WTC11 (cell line): ENCODE measurements around the gene ARHGAP10. TPM values are rescaled to one million over a fixed set of nuclear protein-coding genes. Genes with fewer than 3 reads are reported as not detected.

Experiments used
- ATAC-seq: fragments of 200-7000 bp; cut with Tn5 transposase; 2 replicates; pipeline ENCODE4 v1.10.0; 2021; ENCODE audit warnings: mild to moderate bottlenecking, moderate library complexity
- CTCF ChIA-PET: fragments of 300-600 bp; sonication (Branson Sonifier 250); formaldehyde crosslinking; loops from one replicate; lab custom pipeline; 2021; ENCODE audit warnings: antibody characterized with exemption; lab: Charles Lee
- POLR2A ChIA-PET: fragments of 350-600 bp; sonication (Branson Sonifier 250); formaldehyde crosslinking; loops from one replicate; lab custom pipeline; 2021; ENCODE audit warnings: antibody characterized with exemption; lab: Charles Lee
- DNase-seq: peaks from one replicate; pipeline ENCODE4 v3.0.0; 2021; ENCODE audit warnings: low spot score
- H3K27ac Mint-ChIP-seq: 2 replicates; pipeline ENCODE4 v1.8.0; 2021; ENCODE audit warnings: mixed read lengths
- H3K27me3 Mint-ChIP-seq: 2 replicates; pipeline ENCODE4 v1.8.0; 2021; ENCODE audit warnings: low read depth, mild to moderate bottlenecking, moderate library complexity, mixed read lengths
- H3K36me3 Mint-ChIP-seq: 2 replicates; pipeline ENCODE4 v1.8.0; 2021; ENCODE audit warnings: mixed read lengths
- H3K4me1 Mint-ChIP-seq: 2 replicates; pipeline ENCODE4 v1.8.0; 2022; ENCODE audit warnings: mixed read lengths
- H3K4me3 Mint-ChIP-seq: 2 replicates; pipeline ENCODE4 v1.8.0; 2021; ENCODE audit warnings: mild to moderate bottlenecking, moderate library complexity, mixed read lengths
- H3K9me3 Mint-ChIP-seq: 2 replicates; pipeline ENCODE4 v1.8.0; 2021; ENCODE audit warnings: mixed read lengths
- ATF1 ChIP-seq: sonication (generic); formaldehyde crosslinking; IDR thresholded peaks from 2 replicates; pipeline ENCODE4 v1.8.1; 2023; ENCODE audit warnings: mild to moderate bottlenecking, moderate library complexity, missing genetic modification reagents
- ATF2 ChIP-seq: sonication (generic); formaldehyde crosslinking; IDR thresholded peaks from 2 replicates; pipeline ENCODE4 v1.8.1; 2022; ENCODE audit warnings: low read depth, missing genetic modification reagents, borderline replicate concordance
- ATF3 ChIP-seq: sonication (generic); formaldehyde crosslinking; conservative IDR thresholded peaks from 2 replicates; pipeline ENCODE4 v1.8.1; 2022; ENCODE audit warnings: mild to moderate bottlenecking, missing genetic modification reagents
- ATF6 ChIP-seq: sonication (generic); formaldehyde crosslinking; IDR thresholded peaks from 2 replicates; pipeline ENCODE4 v1.8.1; 2023; ENCODE audit warnings: mild to moderate bottlenecking, missing genetic modification reagents
- CDX4 ChIP-seq: fragments of 250-450 bp; sonication (Bioruptor Pico); IDR thresholded peaks from 2 replicates; pipeline ENCODE4 v1.9.0; 2021; ENCODE audit warnings: moderate library complexity, mild to moderate bottlenecking, inconsistent platforms, borderline replicate concordance
- E2F1 ChIP-seq: sonication (generic); formaldehyde crosslinking; IDR thresholded peaks from 2 replicates; pipeline ENCODE4 v1.8.0; 2022; ENCODE audit warnings: mild to moderate bottlenecking, missing genetic modification reagents
- E2F4 ChIP-seq: sonication (generic); formaldehyde crosslinking; IDR thresholded peaks from 2 replicates; pipeline ENCODE4 v1.8.1; 2022; ENCODE audit warnings: low read depth, mild to moderate bottlenecking, moderate library complexity, missing genetic modification reagents, borderline replicate concordance
- E2F5 ChIP-seq: sonication (generic); formaldehyde crosslinking; IDR thresholded peaks from 2 replicates; pipeline ENCODE4 v1.8.1; 2022; ENCODE audit warnings: mild to moderate bottlenecking, moderate library complexity, missing genetic modification reagents
- SMAD3 ChIP-seq: sonication (generic); formaldehyde crosslinking; IDR thresholded peaks from 2 replicates; pipeline ENCODE4 v1.8.0; 2022; ENCODE audit warnings: missing genetic modification reagents, mild to moderate bottlenecking, borderline replicate concordance
- STAT6 ChIP-seq: sonication (generic); formaldehyde crosslinking; conservative IDR thresholded peaks from 2 replicates; pipeline ENCODE4 v1.8.1; 2023; ENCODE audit warnings: mild to moderate bottlenecking, low read depth, missing genetic modification reagents, moderate library complexity
- ZNF219 ChIP-seq: sonication (generic); formaldehyde crosslinking; IDR thresholded peaks from 2 replicates; pipeline ENCODE4 v1.8.0; 2023; ENCODE audit warnings: missing genetic modification reagents, mild to moderate bottlenecking, borderline replicate concordance
- ZNF317 ChIP-seq: sonication (generic); formaldehyde crosslinking; IDR thresholded peaks from 2 replicates; pipeline ENCODE4 v1.8.1; 2023; ENCODE audit warnings: low read depth, mild to moderate bottlenecking, moderate library complexity, missing genetic modification reagents, borderline replicate concordance
- ZNF396 ChIP-seq: fragments of 250-450 bp; sonication (Bioruptor Pico); IDR thresholded peaks from 2 replicates; pipeline ENCODE4 v1.8.0; 2021; ENCODE audit warnings: mild to moderate bottlenecking, moderate library complexity, borderline replicate concordance
- ZNF425 ChIP-seq: fragments of 250-450 bp; sonication (Bioruptor Pico); conservative IDR thresholded peaks from 2 replicates; pipeline ENCODE4 v1.9.0; 2021; ENCODE audit warnings: mild to moderate bottlenecking
- ZNF532 ChIP-seq: fragments of 250-450 bp; sonication (Bioruptor Pico); IDR thresholded peaks from 2 replicates; pipeline ENCODE4 v1.9.0; 2021; ENCODE audit warnings: mild to moderate bottlenecking, borderline replicate concordance
- total RNA-seq: library from RNA; stranded (reverse); gene quantifications from 3 replicates; pipeline ENCODE4 v1.2.3, GENCODE V29; 2021

The ARHGAP10 gene
- total RNA-seq, 1 experiment from 2014 or later: 9.6 TPM

GRCh38 chr4:147749811-147750321 lies 18.0 kb downstream of the ARHGAP10 start:
- ATAC-seq (no peak), DNase-seq (no peak)
- CTCF ChIA-PET: interaction anchor here (0.9 kb wide), 1 partner anchor 117 kb away, joined by 4 read pairs; no protein-coding TSS in a partner anchor

GRCh38 chr4:147753047-147753446 lies 21.2 kb downstream of the ARHGAP10 start:
- ChIA-PET CTCF (interaction anchor here (2.3 kb wide), 1 partner anchor 114 kb away, joined by 8 read pairs; no protein-coding TSS in a partner anchor), POLR2A (no interaction called here)
- Mint-ChIP-seq H3K4me1 (peaks cover 38% of the 10 kb centered on the region), H3K27ac (no peak overlapping the region), H3K4me3 (no peak overlapping the region), H3K27me3 (no peaks in the 10 kb centered on the region), H3K9me3 (no peaks in the 10 kb centered on the region), H3K36me3 (no peaks in the 10 kb centered on the region)
- ATAC-seq (no peak), DNase-seq (no peak)
- TF ChIP-seq ATF2 (CRISPR knock-in tag): no peak
- TF ChIP-seq ATF3: no peak
- TF ChIP-seq ATF1: no peak
- no peak for TF ChIP-seq E2F5 (CRISPR knock-in tag)
- no peak for TF ChIP-seq ZNF425 (CRISPR knock-in tag)
- no peak for TF ChIP-seq ATF6
- no peak for TF ChIP-seq STAT6 (CRISPR knock-in tag)
- TF ChIP-seq ZNF532 (CRISPR knock-in tag): no peak
- no peak for TF ChIP-seq E2F4 (CRISPR knock-in tag)
- TF ChIP-seq E2F1 (CRISPR knock-in tag): no peak
- TF ChIP-seq ZNF219 (CRISPR knock-in tag): no peak
- TF ChIP-seq CDX4: no peak

More at GRCh38 chr4:147749811-147750321, 18.0 kb downstream of the ARHGAP10 start:
- no peaks in the 10 kb centered on the region for H3K36me3 Mint-ChIP-seq
- TF ChIP-seq ZNF396 (CRISPR knock-in tag) (no peak), SMAD3 (no peak), ZNF317 (no peak)
- H3K27me3 Mint-ChIP-seq: no peaks in the 10 kb centered on the region
- H3K27ac Mint-ChIP-seq: peak overlapping the region; percentile 2
- POLR2A ChIA-PET: no interaction called here
- H3K4me1 Mint-ChIP-seq: peaks cover 38% of the 10 kb centered on the region
- H3K4me3 Mint-ChIP-seq: no peak overlapping the region
- H3K9me3 Mint-ChIP-seq: no peaks in the 10 kb centered on the region
